GM18507 (cell line): ENCODE data around the gene DGKD.

Experiments used
- DNase-seq: peaks from one replicate; pipeline ENCODE4 v3.0.0; 2011; ENCODE audit warnings: low read depth; ENCODE audit not compliant: insufficient read length; ENCODE audit errors: extremely low spot score
- FAIRE-seq: peaks from 2 replicates; lab custom pipeline; 2011; peaks lifted over from hg19 to GRCh38; lab: Jason Lieb, UNC

Gene DGKD

GRCh38 chr2:233464056-233464455 lies 109.8 kb downstream of the DGKD start:
- DNase-seq (no peak), FAIRE-seq (no peak)

- FAIRE-seq (no peak), DNase-seq (no peak)
These were observed 110.4 kb downstream of the DGKD start for GRCh38 chr2:233464531-233465240.

GRCh38 chr2:233466991-233467603 lies 112.8 kb downstream of the DGKD start:
- FAIRE-seq (no peak), DNase-seq (no peak)

- FAIRE-seq, result no peak
- DNase-seq, result no peak
These were observed 113.9 kb downstream of the DGKD start for GRCh38 chr2:233468047-233468740.

- FAIRE-seq (no peak), DNase-seq (no peak)
These were observed 114.4 kb downstream of the DGKD start for GRCh38 chr2:233468741-233469110.

GRCh38 chr2:233469261-233470010 lies 115.1 kb downstream of the DGKD start:
- FAIRE-seq, result no peak
- DNase-seq, result no peak

GRCh38 chr2:233470011-233470687 lies 115.9 kb downstream of the DGKD start:
- no peak for FAIRE-seq
- no peak for DNase-seq

- FAIRE-seq (no peak), DNase-seq (no peak)
These were observed 116.5 kb downstream of the DGKD start for GRCh38 chr2:233470839-233471238.

GRCh38 chr2:233471291-233472035 lies 117.2 kb downstream of the DGKD start:
- FAIRE-seq, result no peak
- no peak for DNase-seq

- no peak for DNase-seq
- no peak for FAIRE-seq
These were observed 119.1 kb downstream of the DGKD start for GRCh38 chr2:233473386-233473791.

- no peak for DNase-seq
- no peak for FAIRE-seq
These were observed 119.6 kb downstream of the DGKD start for GRCh38 chr2:233473878-233474277.

- FAIRE-seq, result no peak
- no peak for DNase-seq
These were observed 120.2 kb downstream of the DGKD start for GRCh38 chr2:233474308-233475160.

- FAIRE-seq, result no peak
These were observed 121.7 kb downstream of the DGKD start for GRCh38 chr2:233476063-233476410.

GRCh38 chr2:233476651-233477547 lies 122.6 kb downstream of the DGKD start:
- DNase-seq (no peak), FAIRE-seq (no peak)

More at GRCh38 chr2:233476063-233476410, 121.7 kb downstream of the DGKD start:
- no peak for DNase-seq

GRCh38 chr2:233477548-233478433 lies 123.5 kb downstream of the DGKD start:
- DNase-seq (no peak), FAIRE-seq (no peak)
